GM18517 (cell line): ENCODE data around the gene CACTIN.

Experiments
- ATAC-seq: cut with Tn5 transposase; IDR thresholded peaks from one replicate; pipeline ENCODE4 v1.9.1; 2021; ENCODE audit warnings: mild to moderate bottlenecking, moderate library complexity; ENCODE audit not compliant: unreplicated experiment

CACTIN gene

GRCh38 chr19:3612901-3613741 is 13.5 kb downstream of the CACTIN start:
- no peak for ATAC-seq

- no peak for ATAC-seq
These were observed 14.3 kb downstream of the CACTIN start for GRCh38 chr19:3612330-3612729.

GRCh38 chr19:3611841-3612240 is 14.7 kb downstream of the CACTIN start:
- no peak for ATAC-seq

GRCh38 chr19:3610745-3611717 is 15.6 kb downstream of the CACTIN start:
- ATAC-seq: no peak

- no peak for ATAC-seq
These were observed 16.5 kb downstream of the CACTIN start for GRCh38 chr19:3609779-3610719.

GRCh38 chr19:3608750-3609322 is 17.8 kb downstream of the CACTIN start:
- ATAC-seq: no peak

GRCh38 chr19:3608079-3608641 is 18.4 kb downstream of the CACTIN start:
- ATAC-seq: no peak

GRCh38 chr19:3607303-3608078 is 19.1 kb downstream of the CACTIN start:
- ATAC-seq: no peak

GRCh38 chr19:3606690-3607289 is 19.8 kb downstream of the CACTIN start, which contains the start of gene TBXA2R:
TBXA2R (minus strand) TSS chr19:3606875; CDS start chr19:3600634, 6,241 bp downstream.
- ATAC-seq: no peak

GRCh38 chr19:3606174-3606689 is 20.4 kb downstream of the CACTIN start:
- ATAC-seq: no peak

GRCh38 chr19:3605770-3606169 is 20.8 kb downstream of the CACTIN start:
- ATAC-seq: no peak

- ATAC-seq: no peak
These were observed 21.2 kb downstream of the CACTIN start for GRCh38 chr19:3605361-3605760.

- no peak for ATAC-seq
These were observed 21.6 kb downstream of the CACTIN start for GRCh38 chr19:3604987-3605343.

- ATAC-seq: no peak
These were observed 22.2 kb downstream of the CACTIN start for GRCh38 chr19:3604227-3604986.

- ATAC-seq: no peak
These were observed 23.3 kb downstream of the CACTIN start for GRCh38 chr19:3603121-3603811.

GRCh38 chr19:3601021-3601420 is 25.6 kb downstream of the CACTIN start:
- no peak for ATAC-seq

GRCh38 chr19:3599776-3600187 is 26.8 kb downstream of the CACTIN start:
- no peak for ATAC-seq
